Measurements from ENCODE around the gene PHACTR1.
"Not testable (repeated sequence)": the region's sequence is repeated elsewhere in the genome, so short reads cannot be mapped to it uniquely, and the experiment has no call there.

The PHACTR1 gene

GRCh38 chr6:12749531-12750379 lies 33.2 kb downstream of the PHACTR1 start:
- no peak for DNase-seq (ENCODE audit: low read depth)

- DNase-seq (ENCODE audit: low read depth) = no peak
Observed at GRCh38 chr6:12750416-12750815, 33.8 kb downstream of the PHACTR1 start.

DNA sequence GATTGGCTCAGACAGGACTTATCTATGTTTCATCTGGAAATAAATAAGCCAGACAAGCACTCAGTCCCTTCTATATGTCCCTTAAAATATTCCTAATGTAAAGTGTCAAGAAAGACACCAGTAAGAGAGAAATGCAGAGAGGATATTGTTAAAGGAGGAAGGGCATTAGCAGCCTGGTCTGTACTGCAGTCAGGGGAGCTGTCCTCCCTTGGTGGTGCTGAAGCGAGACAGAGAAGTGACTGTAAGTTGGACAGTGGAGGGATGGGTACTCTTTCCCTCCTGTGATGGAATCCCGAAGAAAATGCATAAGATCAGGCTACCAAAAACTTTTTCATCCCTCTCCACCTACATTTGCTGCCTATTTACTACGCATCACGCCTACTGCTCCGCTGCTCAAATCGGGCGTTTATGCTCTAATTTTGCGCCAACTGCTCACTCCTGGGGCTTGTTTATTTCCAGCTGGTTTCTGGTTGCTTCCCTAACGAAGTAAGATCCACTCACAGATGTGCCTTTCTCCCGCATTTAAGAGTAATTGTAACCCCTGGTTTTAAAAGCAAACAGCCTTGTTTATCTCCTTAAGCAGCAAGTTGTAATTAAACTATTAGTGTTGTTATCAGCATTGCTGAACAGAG lies 35.2 kb downstream of the PHACTR1 start:
- DNase-seq (ENCODE audit: low read depth) = peak; percentile 42

GRCh38 chr6:12753036-12753435 lies 36.5 kb downstream of the PHACTR1 start:
- DNase-seq (ENCODE audit: low read depth) = no peak

DNA sequence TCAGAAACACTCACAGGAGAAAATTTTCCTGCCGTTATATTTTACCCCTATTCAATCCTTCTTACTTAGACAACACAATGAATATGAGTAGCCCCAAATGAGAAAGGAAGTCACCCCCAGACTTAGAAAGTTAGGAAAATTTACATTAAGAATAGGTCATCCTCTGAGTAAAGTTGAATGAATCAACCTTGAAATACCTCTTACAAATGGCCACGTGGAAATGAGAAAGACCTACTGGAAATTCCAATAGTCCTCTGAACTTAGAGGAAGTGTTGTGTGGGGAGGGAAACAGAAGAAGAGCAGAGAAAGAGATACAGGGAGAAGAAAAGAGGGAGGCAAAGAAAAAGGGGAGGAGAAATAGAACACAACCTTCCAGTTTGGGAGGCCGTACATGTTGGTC lies 43.7 kb downstream of the PHACTR1 start:
- DNase-seq (ENCODE audit: low read depth) = no peak

- no peak for DNase-seq (ENCODE audit: low read depth)
Observed at GRCh38 chr6:12760911-12761310, 44.3 kb downstream of the PHACTR1 start.

DNA sequence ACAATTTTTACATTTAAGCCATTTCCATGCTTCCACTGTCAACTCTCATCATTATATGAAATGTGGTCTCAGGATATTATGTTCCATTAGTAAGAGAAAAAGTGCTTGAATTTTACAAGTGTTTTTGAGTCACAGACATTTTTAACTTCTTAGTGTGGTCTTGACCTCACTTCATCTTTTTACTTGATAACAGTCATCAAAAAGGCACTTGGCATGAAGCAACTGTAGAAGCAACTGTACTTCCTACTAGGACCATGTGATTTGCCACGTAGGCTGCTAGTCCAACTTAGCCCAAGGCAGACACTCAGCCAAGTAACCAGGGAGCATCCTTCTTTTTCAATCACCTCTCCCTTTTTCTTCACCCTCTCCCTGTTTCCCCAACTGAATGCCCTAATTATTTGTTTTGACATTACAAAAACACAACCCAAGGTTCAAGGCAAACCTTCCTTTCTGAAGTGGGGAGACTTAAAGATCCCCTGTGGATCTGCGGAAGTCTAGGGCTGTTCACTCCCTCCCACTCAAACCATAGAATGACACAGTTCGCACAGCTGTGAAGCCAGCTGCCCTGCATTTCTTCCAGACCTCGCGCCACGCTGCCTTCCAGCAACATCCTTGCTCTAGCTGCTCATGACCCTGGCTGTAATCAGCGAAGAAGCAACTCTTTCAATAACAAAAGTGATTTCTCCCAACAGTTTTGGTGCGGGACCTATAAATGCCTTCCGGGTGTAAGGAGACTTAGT lies 45.0 kb downstream of the PHACTR1 start:
- DNase-seq (ENCODE audit: low read depth) = peak; percentile 28

DNA sequence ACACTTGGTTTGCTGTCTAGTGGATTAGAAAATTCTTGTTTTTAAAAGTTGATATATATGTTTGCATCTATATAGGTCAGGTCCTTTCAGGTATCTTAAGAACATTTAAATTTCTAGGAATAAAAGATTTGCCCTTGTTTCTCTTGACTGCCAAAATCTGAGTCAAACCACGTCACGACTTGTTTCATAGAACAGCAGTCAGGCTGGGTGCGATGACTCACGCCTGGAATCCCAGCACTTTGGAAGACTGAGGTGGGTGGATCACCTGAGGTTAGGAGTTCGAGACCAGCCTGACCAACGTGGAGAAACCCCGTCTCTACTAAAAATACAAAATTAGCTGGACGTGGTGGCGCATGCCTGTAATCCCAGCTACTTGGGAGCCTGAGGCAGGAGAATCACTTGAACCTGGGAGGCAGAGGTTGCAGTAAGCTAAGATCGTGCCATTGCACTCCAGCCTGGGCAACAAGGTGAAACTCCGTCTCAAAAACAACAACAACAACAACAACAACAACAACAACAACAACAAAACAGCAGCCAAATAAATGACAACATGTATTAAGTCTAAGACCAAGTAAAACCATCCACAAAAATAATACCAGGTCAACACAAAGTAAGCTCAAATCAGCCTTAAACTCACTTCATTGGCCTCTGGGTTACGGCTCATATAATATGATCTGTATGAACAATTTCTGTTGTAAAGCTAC lies 46.3 kb downstream of the PHACTR1 start:
- DNase-seq (ENCODE audit: low read depth) = not testable (repeated sequence)

DNA sequence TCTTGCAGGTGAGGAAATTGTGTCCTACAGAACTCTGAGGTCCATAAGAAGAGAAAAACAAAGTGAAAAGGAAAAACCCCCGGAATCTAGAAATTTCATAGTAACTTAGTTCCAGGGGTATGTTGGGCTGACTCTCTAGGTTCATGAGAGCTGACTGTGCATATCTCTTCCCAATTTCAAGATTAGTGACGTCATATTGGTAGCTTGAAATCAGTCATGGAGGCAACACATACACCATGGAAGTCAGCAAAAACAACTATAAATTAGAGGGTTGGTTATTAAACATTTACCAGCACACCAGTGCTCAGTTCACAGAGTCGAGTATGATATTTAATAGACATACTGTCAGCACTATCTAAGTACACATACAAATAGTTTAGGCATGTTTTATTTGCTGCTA lies 49.8 kb downstream of the PHACTR1 start:
- no peak for DNase-seq (ENCODE audit: low read depth)

DNA sequence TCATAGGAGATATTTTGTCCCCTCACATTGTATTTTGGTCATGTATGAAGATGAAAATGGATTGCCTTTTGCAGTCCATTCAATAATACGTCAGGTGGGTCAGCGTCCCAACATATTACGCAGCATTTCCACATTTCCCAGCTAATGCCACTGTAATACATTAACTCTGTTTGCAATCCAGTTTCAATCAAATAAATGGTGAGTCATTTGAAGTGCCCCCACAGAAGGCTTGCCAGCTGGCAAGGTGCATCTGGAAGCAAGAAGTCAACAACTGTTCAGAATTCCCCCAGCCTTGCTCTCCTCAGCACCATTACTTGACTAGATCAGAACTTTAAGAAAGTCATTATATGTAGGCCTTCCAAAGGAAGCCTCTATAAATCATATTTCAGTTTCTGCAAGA lies 50.4 kb downstream of the PHACTR1 start:
- no peak for DNase-seq (ENCODE audit: low read depth)

GRCh38 chr6:12769556-12770256 lies 53.1 kb downstream of the PHACTR1 start:
- no peak for DNase-seq (ENCODE audit: low read depth)

DNA sequence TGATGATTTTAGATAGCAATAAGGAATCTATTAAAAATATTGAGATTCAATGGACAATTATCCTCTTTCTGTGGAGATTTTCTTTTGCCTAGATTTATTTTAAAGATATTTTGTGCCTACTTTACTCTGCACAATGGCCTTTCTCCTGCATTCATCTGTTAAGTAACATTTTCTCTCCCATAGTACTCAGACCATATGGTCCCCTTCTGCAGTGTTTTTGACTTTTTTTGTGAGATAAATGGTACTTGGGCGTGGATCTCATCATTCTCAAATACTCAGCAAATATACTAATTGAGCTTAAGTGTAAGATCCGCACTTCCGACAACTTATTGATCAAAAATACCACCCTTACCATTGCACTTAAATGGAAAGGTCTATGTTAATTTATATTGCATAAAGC lies 55.8 kb downstream of the PHACTR1 start:
- DNase-seq (ENCODE audit: low read depth) = no peak

DNA sequence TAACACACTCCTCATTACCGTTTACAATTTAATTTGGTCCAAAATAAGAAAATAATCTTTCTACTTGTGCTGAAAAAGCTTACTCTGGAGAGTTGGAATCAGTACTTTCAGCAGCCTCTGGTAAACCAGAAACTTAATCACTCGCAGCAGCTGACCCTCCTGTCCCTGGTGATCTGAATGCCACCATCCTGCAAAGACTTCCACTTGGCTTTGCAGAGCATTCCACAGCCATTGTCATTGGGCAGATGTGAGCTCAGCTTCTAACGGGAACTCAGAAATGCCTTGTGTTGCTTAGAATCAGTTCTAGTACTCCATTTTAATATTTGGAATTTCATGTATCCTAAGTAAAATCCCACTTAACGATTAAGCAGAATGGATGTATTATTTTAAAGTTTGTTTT lies 59.7 kb downstream of the PHACTR1 start:
- DNase-seq (ENCODE audit: low read depth) = no peak

DNA sequence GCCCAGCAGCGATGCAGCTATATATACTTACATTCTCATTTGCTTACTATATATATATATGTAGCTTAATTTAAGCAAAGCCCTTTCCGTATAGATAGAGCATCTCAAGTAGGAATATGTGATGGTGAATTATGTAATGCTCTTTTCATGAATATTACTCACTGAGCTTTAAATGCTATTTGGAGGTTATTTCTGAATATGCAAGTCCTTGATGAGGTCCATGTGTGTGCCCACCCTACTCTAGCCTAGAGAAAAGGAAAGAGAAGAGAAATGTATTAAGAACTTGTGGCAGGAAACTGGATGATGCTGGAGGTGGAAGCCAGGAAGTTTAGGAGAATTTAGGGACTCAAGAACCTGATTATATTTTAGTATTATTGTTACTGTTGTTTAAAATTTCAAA lies 63.2 kb downstream of the PHACTR1 start:
- no peak for DNase-seq (ENCODE audit: low read depth)

GRCh38 chr6:12782136-12782535 lies 65.6 kb downstream of the PHACTR1 start:
- DNase-seq (ENCODE audit: low read depth) = no peak

DNA sequence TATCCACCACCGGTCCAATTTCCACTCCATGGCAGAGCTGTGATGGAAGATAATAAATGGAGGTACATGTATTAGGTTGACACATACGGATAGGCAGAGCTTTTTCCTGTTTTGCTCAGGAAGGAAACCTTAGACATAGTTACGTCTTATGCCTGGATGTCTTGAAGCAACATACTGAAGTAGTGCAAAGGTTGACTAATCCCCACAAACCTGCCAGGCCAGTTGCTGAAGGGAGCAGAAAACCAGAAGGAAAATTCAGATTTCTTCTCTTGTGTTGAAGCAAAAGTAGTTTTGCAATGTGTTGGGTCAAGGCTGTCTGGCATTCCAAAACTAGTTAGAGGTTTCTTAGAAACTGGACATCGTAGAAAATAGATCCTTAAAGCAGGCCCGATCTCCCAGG lies 68.7 kb downstream of the PHACTR1 start:
- DNase-seq (ENCODE audit: low read depth) = no peak

- DNase-seq (ENCODE audit: low read depth) = no peak
Observed at GRCh38 chr6:12785921-12786320, 69.4 kb downstream of the PHACTR1 start.

DNA sequence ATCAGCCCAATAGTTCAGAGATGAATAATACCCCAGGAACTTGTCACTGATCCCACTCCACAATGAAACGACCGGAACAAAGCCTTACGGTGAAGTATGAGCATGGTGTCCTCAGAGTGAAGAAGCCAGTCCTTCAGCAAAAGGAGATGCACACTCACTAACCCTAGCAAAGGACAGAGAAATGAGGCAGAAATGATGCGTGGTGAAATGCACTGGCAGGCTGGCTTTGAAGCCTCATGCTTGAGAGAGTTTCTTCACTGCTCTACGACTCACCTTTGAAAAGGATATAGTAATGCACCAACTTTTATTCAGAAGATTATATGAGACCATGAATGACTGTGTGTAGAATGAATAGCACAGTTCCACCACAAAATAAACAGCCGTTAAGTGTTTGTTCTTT lies 74.8 kb downstream of the PHACTR1 start:
- DNase-seq (ENCODE audit: low read depth) = no peak

- no peak for DNase-seq (ENCODE audit: low read depth)
Observed at GRCh38 chr6:12798326-12798725, 81.8 kb downstream of the PHACTR1 start.

- DNase-seq (ENCODE audit: low read depth) = no peak
Observed at GRCh38 chr6:12800120-12800519, 83.6 kb downstream of the PHACTR1 start.

DNA sequence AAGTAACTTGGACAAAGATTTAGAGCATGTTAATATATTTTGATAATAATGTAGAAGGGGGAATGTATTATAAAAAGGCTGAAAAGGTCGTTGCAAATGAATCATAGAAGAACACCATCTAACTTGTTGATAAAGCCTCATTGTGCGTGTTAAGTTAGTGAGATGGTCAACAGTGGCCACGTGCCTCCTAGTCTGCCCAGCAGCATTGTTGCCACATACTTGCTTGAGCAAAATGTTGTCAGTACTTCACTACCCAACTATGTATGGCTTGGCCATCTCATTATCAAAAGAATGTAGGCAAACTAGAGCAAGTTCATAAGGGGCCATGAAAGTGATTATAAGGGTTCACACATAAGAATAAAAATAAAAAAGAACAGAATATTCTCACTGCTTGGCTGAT lies 84.6 kb downstream of the PHACTR1 start:
- DNase-seq (ENCODE audit: low read depth) = no peak

DNA sequence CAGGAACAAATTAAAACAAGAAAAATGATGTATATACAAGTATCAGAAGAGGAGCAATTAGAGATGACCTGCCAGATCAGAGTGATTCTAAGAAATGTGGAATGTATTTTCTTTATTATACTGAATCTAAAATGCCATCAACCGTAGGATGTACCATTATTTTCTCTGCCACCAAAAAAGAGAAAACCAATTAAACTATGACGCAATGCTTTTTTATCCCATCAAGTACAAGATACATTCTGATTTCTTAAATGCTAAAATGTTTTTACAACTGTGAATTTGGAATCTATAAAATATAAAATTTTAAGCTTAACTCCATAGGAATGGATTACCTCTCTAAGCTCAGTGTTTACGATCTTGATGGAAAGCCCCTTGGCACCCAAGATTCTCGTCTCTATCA lies 85.9 kb downstream of the PHACTR1 start:
- no peak for DNase-seq (ENCODE audit: low read depth)

Measured in amniotic epithelial cell (primary cell).